Kidney glomerular epithelial cell (primary cell): ENCODE data around the gene FCHO1.
A peak's percentile ranks its signal among the peaks of the same experiment; 100 is the strongest.

Source experiments
- DNase-seq: peaks from one replicate; lab custom pipeline; 2025; lab: John Stamatoyannopoulos, UW

FCHO1 gene

GRCh38 chr19:17751103-17751911 is at the start of gene FCHO1:
TSS of gene FCHO1 (plus strand) at chr19:17751477. CDS start at chr19:17755165, 3,688 bp downstream.
- DNase-seq = no peak

- DNase-seq = no peak
These were observed 47.3 kb upstream of the FCHO1 start for GRCh38 chr19:17703824-17704463.

- DNase-seq = no peak
These were observed 44.5 kb upstream of the FCHO1 start for GRCh38 chr19:17706750-17707181.

GRCh38 chr19:17711851-17712250 is 39.4 kb upstream of the FCHO1 start:
- no peak for DNase-seq

GRCh38 chr19:17716309-17716929 is 34.9 kb upstream of the FCHO1 start:
- DNase-seq = no peak

GRCh38 chr19:17718550-17718946 is 32.7 kb upstream of the FCHO1 start:
- no peak for DNase-seq

GRCh38 chr19:17718947-17719711 is 32.1 kb upstream of the FCHO1 start, which contains the start of gene MAP1S:
TSS of gene MAP1S (plus strand) at chr19:17719480. CDS start at chr19:17719503, 23 bp downstream.
- DNase-seq = peak; percentile 21

GRCh38 chr19:17719730-17720400 is 31.4 kb upstream of the FCHO1 start:
- DNase-seq = no peak

- no peak for DNase-seq
These were observed 30.8 kb upstream of the FCHO1 start for GRCh38 chr19:17720440-17720839.

- DNase-seq = no peak
These were observed 30.1 kb upstream of the FCHO1 start for GRCh38 chr19:17721111-17721628.

GRCh38 chr19:17721821-17722220 is 29.5 kb upstream of the FCHO1 start:
- no peak for DNase-seq

GRCh38 chr19:17722655-17723240 is 28.5 kb upstream of the FCHO1 start:
- no peak for DNase-seq

GRCh38 chr19:17724655-17725054 is 26.6 kb upstream of the FCHO1 start:
- DNase-seq = no peak

- DNase-seq = no peak
These were observed 25.7 kb upstream of the FCHO1 start for GRCh38 chr19:17725422-17726078.

- no peak for DNase-seq
These were observed 25.0 kb upstream of the FCHO1 start for GRCh38 chr19:17726136-17726741.

- DNase-seq = no peak
These were observed 24.1 kb upstream of the FCHO1 start for GRCh38 chr19:17726964-17727773.

- no peak for DNase-seq
These were observed 23.4 kb upstream of the FCHO1 start for GRCh38 chr19:17727843-17728242.

- DNase-seq = no peak
These were observed 18.1 kb upstream of the FCHO1 start for GRCh38 chr19:17733127-17733526.

- no peak for DNase-seq
These were observed 17.1 kb upstream of the FCHO1 start for GRCh38 chr19:17734146-17734545.
